Measurements from ENCODE around the gene RFNG.

The RFNG gene

GRCh38 chr17:82089723-82090548, 38.3 kb upstream of the RFNG start:
- DNase-seq (ENCODE audit: low read depth): no peak

DNA sequence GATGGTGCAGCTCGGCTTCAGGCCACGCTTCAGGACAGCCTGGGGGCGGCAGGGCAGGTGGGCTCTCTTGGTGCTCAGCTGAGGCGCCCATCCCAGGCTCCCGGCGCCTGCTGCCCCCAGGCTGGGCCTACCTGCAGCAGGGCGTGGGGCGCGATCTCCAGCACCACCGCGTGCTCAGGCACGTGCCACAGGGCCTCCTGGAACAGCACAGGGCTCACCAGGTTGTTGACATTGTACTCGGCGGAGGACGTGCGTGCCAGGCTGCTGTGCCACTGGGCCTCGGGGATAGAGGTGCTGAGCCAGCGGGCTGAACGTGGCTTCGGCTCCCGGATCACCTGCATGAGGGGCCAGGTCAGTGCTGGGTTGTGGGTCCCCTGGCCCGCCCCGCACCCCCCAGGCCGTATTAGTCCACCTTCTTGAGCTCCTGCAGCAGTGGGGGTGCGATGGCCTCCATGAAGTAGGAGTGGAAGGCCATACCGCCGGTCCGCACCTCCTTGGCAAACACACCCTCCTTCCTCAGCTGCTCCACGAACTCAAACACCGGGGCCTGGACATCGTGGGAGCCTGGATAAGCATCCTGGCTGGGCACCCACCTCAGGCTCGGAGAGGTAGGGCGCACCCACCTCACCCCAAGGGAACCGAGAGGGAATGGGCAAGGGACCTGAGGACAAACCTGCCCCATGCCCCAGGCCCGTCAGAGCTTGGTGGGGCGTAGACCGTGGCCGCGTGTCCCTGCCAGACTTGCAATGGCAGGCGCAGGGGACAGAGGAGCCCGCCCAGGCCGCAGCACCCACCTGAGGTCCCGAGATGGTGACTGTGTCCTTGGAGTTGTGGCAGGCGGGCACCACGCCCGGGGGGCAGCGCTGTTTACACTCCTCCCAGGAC, 37.5 kb upstream of the RFNG start:
- DNase-seq (ENCODE audit: low read depth): no peak

DNA sequence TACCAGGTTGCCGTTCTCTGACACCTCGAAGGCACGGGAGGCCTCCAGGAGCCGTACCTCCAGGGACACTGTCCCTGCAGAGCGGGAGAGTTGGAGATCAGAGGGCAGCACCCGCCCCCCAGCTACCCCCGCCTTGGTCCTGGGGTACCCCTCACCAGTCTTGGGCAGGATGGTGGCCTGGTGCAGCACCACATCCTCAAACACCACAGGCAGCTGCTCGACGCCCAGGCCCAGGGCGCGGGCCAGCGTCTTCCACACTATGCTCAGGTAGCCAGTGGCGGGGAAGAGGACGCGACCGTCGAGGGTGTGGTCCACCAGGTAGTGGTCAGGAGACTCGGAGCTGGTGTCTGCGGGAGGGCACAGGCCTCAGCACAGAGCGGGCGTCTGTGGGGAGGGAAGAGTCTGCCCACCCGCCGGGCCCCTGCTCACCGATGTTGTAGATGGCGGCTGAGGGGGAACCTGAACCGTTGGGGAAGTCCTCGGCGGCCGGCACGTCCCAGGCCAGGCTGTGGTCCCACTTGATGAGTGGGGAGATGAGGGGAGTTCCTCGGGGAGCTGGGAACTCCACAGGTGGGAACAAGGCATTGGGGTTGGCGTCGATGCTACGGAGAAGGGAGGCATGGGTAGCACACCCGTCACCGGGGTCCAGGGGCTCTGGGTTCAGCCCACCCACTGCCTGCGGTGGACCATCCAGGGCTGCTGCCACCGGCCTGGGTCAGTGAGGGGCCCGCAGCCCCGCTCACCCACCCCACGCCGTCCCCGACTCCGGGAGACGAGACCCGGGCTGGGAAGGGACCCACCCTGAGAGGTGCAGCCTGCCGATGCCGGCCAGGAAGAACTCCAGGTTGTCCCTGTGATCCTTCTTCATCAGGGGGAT, 36.6 kb upstream of the RFNG start:
- DNase-seq (ENCODE audit: low read depth): no peak

GRCh38 chr17:82086941-82087906, 35.6 kb upstream of the RFNG start:
- DNase-seq (ENCODE audit: low read depth): no peak

DNA sequence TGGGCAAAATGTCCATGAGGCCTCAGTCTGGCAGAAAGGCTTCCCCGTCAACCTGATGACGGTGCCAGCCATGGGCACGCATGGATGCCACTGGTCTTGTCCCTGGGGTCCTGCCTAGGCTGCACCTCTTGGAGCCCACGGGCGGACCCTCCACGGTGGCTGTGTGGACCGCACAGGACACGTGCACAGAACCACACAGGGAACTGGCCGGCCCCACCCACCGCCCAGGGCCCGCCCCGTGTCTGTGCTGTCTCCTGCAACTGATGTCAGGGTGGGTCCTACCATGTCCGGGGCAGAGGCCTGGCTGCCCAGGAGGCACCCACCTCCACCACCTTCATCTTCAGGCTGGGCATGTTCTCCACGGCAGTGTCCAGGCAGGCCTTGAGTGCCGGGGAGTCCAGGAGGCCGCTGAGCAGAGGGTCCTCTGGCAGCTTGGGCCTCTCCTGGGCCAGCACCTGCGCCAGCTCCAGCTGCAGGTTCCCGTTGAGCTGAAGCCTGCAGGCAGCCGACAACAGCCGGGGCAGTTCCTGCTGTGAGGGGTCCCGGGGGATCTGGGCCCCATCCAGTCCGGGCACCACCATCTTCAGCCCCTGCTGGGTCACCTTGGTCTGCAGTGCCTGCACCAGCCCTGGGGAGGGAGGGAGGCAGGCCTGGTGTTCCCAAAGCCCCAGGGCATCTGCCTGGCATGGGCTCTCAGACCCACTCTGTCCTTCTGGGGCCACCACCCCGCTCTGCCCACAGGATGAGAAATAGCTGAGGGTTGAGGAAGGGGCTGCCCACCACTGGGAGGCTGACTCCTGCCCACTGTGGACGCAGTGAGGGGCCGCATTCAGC, 34.5 kb upstream of the RFNG start:
- DNase-seq (ENCODE audit: low read depth): no peak

DNA sequence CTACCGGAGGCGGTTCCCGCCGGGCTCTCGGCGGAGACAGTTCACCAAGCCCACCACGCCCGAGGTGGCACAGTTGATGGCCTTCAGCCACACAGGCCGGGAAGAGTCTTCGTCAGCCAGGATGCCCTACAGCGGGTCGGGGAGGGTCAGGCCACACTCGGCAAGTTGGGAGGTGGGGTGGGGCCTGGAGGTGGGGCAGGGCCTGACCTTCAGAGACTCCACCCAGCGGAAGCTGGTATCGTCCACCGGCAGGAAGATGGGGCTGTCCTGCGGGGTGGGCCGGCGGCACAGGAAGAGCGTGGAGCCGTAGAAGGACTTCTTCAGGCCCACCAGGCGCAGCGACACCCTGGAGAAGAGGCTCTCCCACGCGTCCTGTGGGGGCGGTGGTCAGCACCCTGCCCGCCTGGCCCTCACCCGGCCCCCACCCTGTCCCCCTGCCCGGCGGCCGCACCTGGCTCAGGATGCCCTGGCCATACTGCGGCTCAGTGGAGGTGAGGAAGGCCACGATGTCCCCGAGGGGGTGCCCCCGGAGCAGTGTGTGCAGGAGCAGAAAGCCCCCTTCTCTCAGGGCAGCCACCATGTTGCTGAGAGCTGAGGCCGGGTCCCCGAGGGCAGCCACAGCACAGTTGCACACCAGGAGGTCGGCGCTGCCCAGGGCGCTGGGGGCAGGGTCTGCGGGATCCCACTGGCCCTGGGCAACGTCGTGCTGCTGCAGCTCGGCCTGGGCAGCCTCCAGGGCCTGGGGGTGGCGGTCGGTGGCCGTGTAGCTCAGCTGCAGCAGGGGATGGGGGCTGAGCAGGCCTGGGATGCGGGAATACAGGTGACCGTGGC, 33.6 kb upstream of the RFNG start:
- DNase-seq (ENCODE audit: low read depth): no peak

- DNase-seq (ENCODE audit: low read depth): no peak
Observed at GRCh38 chr17:82084373-82085030, 32.9 kb upstream of the RFNG start.

DNA sequence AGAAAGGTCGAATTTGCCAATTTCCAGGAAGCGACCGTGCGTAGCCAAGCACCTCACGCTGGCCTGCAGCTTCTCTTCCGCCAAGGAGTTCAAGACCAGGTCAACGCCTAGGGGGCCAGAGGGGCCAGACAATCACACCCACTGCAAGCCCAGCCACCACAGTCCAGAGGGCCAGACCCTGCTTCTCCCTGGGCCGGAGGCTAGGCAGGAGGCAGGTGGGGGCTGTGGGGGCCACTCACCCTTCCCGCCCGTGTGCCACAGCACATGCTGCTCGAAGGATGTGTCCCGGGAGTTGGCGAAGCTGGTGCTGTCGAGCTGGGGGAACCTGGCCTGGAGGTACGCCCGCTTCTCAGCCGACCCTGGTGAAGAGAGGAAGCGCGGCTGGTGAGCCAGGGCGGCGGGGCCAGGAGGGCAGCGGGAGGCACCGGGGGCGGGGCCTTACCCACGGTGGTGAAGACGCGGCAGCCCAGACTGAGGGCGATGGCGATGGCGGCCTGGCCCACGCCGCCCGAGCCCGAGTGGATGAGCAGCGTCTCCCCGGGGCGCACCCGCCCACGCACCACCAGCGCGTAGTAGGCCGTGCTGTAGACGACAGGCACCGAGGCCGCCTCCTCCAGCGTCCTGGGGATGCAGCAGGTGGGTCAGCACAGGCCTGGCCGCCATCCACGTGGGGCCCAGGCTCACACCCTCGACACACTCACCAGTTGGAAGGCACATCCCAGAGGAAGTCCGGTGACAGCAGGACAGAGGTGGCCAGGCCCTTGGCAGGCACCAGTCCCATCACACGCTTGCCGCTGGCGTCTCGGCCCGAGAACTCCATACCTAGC, 32.1 kb upstream of the RFNG start:
- DNase-seq (ENCODE audit: low read depth): no peak

DNA sequence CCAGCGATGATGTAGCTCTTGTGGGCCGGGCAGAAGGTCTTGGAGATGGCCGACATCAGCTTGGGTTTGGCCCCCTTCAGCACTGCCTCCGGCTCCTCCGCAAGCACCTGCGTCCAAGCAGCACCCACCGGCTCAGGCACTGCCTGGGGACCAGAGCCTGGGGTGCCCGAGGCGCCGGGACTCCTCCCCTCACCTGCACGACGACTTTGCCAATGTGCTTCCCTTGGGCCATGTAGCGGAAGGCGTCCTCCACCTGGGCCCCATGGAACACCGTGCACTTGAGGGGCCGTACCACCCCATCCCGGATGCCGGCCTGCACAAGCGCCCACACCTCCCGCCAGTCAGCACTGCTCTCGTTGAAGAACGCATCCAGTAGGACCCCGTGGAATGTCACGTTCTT, 31.4 kb upstream of the RFNG start:
- DNase-seq (ENCODE audit: low read depth): no peak

- DNase-seq (ENCODE audit: low read depth): no peak
Observed at GRCh38 chr17:82082456-82082855, 30.8 kb upstream of the RFNG start.

- no peak for DNase-seq (ENCODE audit: low read depth)
Observed at GRCh38 chr17:82081966-82082365, 30.4 kb upstream of the RFNG start.

GRCh38 chr17:82081546-82081945, 29.9 kb upstream of the RFNG start:
- no peak for DNase-seq (ENCODE audit: low read depth)

DNA sequence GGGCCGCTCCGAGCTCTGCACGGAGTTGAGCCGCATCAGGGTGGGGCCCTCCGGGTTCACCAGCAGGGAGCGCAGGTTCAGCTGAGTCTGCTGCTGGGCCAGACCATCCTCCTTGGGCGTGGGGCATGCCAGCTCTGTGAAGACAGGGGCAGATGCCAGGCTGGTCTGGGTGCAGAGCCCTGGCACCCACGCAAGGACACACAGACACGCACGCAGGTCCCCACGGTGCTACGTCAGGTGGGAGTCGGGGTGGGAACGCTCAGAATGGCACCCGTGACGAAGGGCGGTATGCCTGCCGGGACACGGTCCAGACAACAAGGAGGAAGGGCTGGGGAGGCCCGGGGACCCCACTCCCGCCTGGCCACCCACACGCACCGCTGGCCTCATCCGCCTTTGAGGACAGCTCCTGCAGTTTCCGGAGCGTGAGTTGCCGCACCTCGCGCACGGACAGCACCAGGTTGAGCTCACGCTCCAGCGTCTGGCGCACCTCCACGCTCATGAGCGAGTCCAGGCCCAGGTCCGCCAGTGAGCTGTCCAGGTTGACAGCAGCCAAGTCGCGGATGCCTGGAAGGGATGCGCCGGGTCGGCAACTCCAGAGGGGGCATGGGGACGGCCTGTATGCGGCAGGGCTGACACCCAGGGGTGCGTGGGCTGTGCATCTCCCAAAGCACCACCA, 29.3 kb upstream of the RFNG start:
- no peak for DNase-seq (ENCODE audit: low read depth)

- DNase-seq (ENCODE audit: low read depth): no peak
Observed at GRCh38 chr17:82080048-82080788, 28.6 kb upstream of the RFNG start.

- no peak for DNase-seq (ENCODE audit: low read depth)
Observed at GRCh38 chr17:82079001-82079677, 27.5 kb upstream of the RFNG start.

- DNase-seq (ENCODE audit: low read depth): no peak
Observed at GRCh38 chr17:82078433-82078832, 26.8 kb upstream of the RFNG start.

Measured in stimulated activated CD8-positive, alpha-beta memory T cell treated with anti-CD3 and anti-CD28 coated beads, Interleukin-4, amount 100 ng/mL, for 24 hours (primary cell).